ENCODE measurements around the gene SFXN1. TPM values are rescaled to one million over a fixed set of nuclear protein-coding genes. Genes with fewer than 3 reads are reported as not detected.

Gene SFXN1
- total and polyA plus RNA-seq, 10 donors: 7.5 to 57.3 (median 38.3) TPM

DNA sequence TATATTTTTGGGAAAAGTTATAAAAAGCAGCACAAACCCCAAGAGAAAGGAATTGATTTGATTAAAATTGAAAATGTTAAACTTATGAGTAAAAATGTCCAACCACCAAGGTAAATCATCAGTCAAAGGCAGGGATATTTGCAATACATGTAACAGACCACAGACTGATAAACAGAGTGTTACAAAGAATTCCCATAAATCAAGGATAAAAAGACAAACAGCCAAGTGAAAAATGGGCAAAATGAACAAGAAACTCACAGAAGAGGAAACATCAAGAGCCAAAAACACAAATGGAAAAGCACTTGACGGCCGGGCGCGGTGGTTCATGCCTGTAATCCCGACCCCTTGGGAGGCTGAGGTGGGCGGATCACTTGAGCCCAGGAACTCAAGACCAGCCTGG is 98.2 kb downstream of the SFXN1 start:
- Histone ChIP-seq H3K27me3 (replicated peaks in 1 of 7) (peaks cover 0 to 29% (median 0%) of the 10 kb centered on the region in 7 donors), H3K4me1 (no peaks in the 10 kb centered on the region), H3K36me3 (no peaks in the 10 kb centered on the region), H3K4me3 (no peak overlapping the region), H3K27ac (no peak overlapping the region), H3K9me3 (no peaks in the 10 kb centered on the region)
- intact Hi-C loops (cut with DNase I; ENCODE audit: low total_unique reads): no loop called here
- DNase-seq: no peak
- no peak for TF ChIP-seq POLR2A (IDR thresholded peaks at IDR 0.05)
- no peak for TF ChIP-seq POLR2AphosphoS5 (IDR thresholded peaks at IDR 0.05)
- 82 to 93% (median 89%) methylated on average over 6 of the region's 6 CpGs for WGBS, 5 donors

Other genes with a start within 250 kb of the SFXN1 start
- gene DRD1, start 34.4 kb upstream of the SFXN1 start, total RNA-seq: under 1 TPM in 4 of 7 donors, not detected in 3; 0.11 to 0.83 (median 0.14) TPM
- gene DRD1, start 34.4 kb upstream of the SFXN1 start, polyA plus RNA-seq: under 1 TPM; 0.03 to 0.07 (median 0.05) TPM
- 10 to 100 TPM; 14.6 to 85.2 (median 31.9) TPM for gene HRH2, start 179.5 kb downstream of the SFXN1 start, total RNA-seq
- gene HRH2, start 179.5 kb downstream of the SFXN1 start, polyA plus RNA-seq: 1 to 10 TPM; 1.9 to 4.8 (median 4.4) TPM

Data from spleen (tissue), 11 donors.